ENCODE results near the gene AOC3.

DNA sequence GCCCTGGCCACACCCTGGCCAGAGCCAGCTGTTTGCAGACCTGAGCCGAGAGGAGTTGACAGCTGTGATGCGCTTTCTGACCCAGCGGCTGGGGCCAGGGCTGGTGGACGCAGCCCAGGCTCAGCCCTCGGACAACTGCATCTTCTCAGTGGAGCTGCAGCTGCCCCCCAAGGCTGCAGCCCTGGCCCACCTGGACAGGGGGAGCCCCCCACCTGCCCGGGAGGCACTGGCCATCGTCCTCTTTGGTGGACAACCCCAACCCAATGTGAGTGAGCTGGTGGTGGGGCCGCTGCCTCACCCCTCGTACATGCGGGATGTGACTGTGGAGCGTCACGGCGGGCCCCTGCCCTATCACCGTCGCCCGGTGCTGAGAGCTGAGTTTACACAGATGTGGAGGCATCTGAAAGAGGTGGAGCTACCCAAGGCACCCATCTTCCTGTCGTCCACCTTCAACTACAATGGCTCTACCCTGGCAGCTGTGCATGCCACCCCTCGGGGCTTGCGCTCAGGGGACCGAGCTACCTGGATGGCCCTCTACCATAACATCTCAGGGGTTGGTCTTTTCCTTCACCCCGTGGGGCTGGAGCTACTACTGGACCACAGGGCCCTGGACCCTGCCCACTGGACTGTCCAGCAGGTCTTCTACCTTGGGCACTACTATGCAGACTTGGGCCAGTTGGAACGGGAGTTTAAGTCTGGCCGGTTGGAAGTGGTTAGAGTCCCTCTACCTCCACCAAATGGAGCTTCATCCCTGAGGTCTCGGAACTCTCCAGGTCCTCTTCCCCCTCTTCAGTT, 6.0 kb upstream of the AOC3 start:
- TF ChIP-seq EZH2 (IDR thresholded peaks at IDR 0.05; ENCODE audit: borderline replicate concordance, low read depth, low read length, poor library complexity, severe bottlenecking) (no peak), CTCF (conservative IDR thresholded peaks at IDR 0.05; ENCODE audit: low read depth, low read length) (no peak)
